ENCODE results near the gene ERCC1.
"Not testable (repeated sequence)": the region's sequence is repeated elsewhere in the genome, so short reads cannot be mapped to it uniquely, and the experiment has no call there.

- TF ChIP-seq CTCF (IDR thresholded peaks at IDR 0.05; ENCODE audit: low read depth, low read length); EZH2phosphoT487 (IDR thresholded peaks at IDR 0.05; ENCODE audit: low read depth): not testable (repeated sequence)
Observed at GRCh38 chr19:45407585-45407984, 16.1 kb downstream of the ERCC1 start.
